GM23338 (cell line): Measurements from ENCODE around the gene CABCOCO1. TPM values are rescaled to one million over a fixed set of nuclear protein-coding genes. Genes with fewer than 3 reads are reported as not detected.

Experiments used
- ATAC-seq: fragments of 200-7000 bp; cut with Tn5 transposase; 3 replicates; pipeline ENCODE4 v1.9.1; 2020
- DNase-seq: peaks from one replicate; pipeline ENCODE4 v3.0.0-alpha.2; 2015; ENCODE audit warnings: low spot score
- H2AFZ ChIP-seq: fragments of 200-600 bp; sonication (generic); 2 replicates; pipeline ENCODE4 v1.8.0; 2016; ENCODE audit warnings: antibody characterized with exemption, mild to moderate bottlenecking, moderate library complexity
- H3F3A ChIP-seq: fragments of 200-600 bp; sonication (generic); replicated peaks from 2 replicates; pipeline ENCODE4 v1.8.0; 2017; ENCODE audit warnings: antibody characterized with exemption, mixed run types, low read depth
- H3K27ac ChIP-seq: fragments of 200-600 bp; sonication (generic); 2 replicates; pipeline ENCODE4 v1.6.1; 2016; ENCODE audit warnings: low read depth
- H3K27me3 ChIP-seq: fragments of 200-600 bp; sonication (generic); 2 replicates; pipeline ENCODE4 v1.8.0; 2016; ENCODE audit warnings: mild to moderate bottlenecking, mixed run types, moderate library complexity; ENCODE audit not compliant: insufficient read depth
- H3K36me3 ChIP-seq: fragments of 200-600 bp; sonication (generic); 2 replicates; pipeline ENCODE4 v1.8.0; 2016; ENCODE audit warnings: mild to moderate bottlenecking; ENCODE audit not compliant: insufficient read depth
- H3K4me1 ChIP-seq: fragments of 200-600 bp; sonication (generic); 2 replicates; pipeline ENCODE4 v1.8.0; 2016; ENCODE audit warnings: mild to moderate bottlenecking, moderate library complexity; ENCODE audit not compliant: insufficient read depth
- H3K4me2 ChIP-seq: fragments of 200-600 bp; sonication (generic); 2 replicates; pipeline ENCODE4 v1.7.1; 2017; ENCODE audit warnings: mixed run types
- H3K4me3 ChIP-seq: fragments of 200-600 bp; sonication (generic); 2 replicates; pipeline ENCODE4 v1.6.1; 2016; ENCODE audit warnings: mixed run types
- H3K79me2 ChIP-seq: fragments of 200-600 bp; sonication (generic); replicated peaks from 2 replicates; pipeline ENCODE4 v1.8.0; 2017; ENCODE audit warnings: mild to moderate bottlenecking; ENCODE audit not compliant: insufficient read depth
- H3K9me2 ChIP-seq: fragments of 200-600 bp; sonication (generic); 2 replicates; pipeline ENCODE4 v1.8.0; 2017; ENCODE audit not compliant: insufficient read depth
- H4K20me1 ChIP-seq: fragments of 200-600 bp; sonication (generic); replicated peaks from 2 replicates; pipeline ENCODE4 v1.8.0; 2017; ENCODE audit warnings: mild to moderate bottlenecking; ENCODE audit not compliant: insufficient read depth
- H3K27ac Mint-ChIP-seq: 2 replicates; pipeline ENCODE4 v1.8.0; 2020; ENCODE audit warnings: inconsistent platforms, mild to moderate bottlenecking, moderate library complexity, mixed read lengths
- H3K27me3 Mint-ChIP-seq: 3 replicates; pipeline ENCODE4 v1.8.0; 2022; ENCODE audit warnings: low read depth, mild to moderate bottlenecking, moderate library complexity, mixed read lengths, inconsistent platforms; ENCODE audit not compliant: insufficient read depth, poor library complexity
- H3K36me3 Mint-ChIP-seq: 3 replicates; pipeline ENCODE4 v1.8.0; 2021; ENCODE audit warnings: low read depth, mild to moderate bottlenecking, inconsistent platforms, moderate library complexity, mixed read lengths
- H3K4me1 Mint-ChIP-seq: 3 replicates; pipeline ENCODE4 v1.8.0; 2020; ENCODE audit warnings: mild to moderate bottlenecking, inconsistent platforms, mixed read lengths
- H3K4me3 Mint-ChIP-seq: 3 replicates; pipeline ENCODE4 v1.8.0; 2021; ENCODE audit warnings: moderate library complexity, mild to moderate bottlenecking, inconsistent platforms, mixed read lengths
- H3K9me3 Mint-ChIP-seq: 3 replicates; pipeline ENCODE4 v1.8.0; 2020; ENCODE audit warnings: moderate library complexity, mild to moderate bottlenecking, inconsistent platforms, mixed read lengths
- JUNB ChIP-seq: IDR thresholded peaks from one replicate; pipeline ENCODE4 v1.6.1; 2016; ENCODE audit warnings: antibody characterized with exemption; ENCODE audit not compliant: unreplicated experiment
- POLR2AphosphoS5 ChIP-seq: IDR thresholded peaks from 2 replicates; pipeline ENCODE4 v1.6.1; 2016; ENCODE audit warnings: antibody characterized with exemption, low read depth
- REST ChIP-seq: IDR thresholded peaks from one replicate; pipeline ENCODE4 v1.6.1; 2018; ENCODE audit warnings: antibody characterized with exemption; ENCODE audit not compliant: unreplicated experiment
- polyA plus RNA-seq: library from polyadenylated mRNA; unstranded; fragments of >200 nt; fragmentation: Nextera tagmentation; extraction: Ambion mirVana; gene quantifications from 2 replicates; pipeline ENCODE4 v1.2.1, GENCODE V29; 2016
- total RNA-seq: library from RNA; depleted of rRNA; stranded (reverse); fragments of >200 nt; shearing (Covaris generic); gene quantifications from 2 replicates; pipeline ENCODE4 v1.2.3, GENCODE V29; 2014
- TF ChIP-seq, protein P1 (sequence below), 2 experiments: fragments of 200-600 bp in 1 of 2; sonication (generic) in 1 of 2; conservative IDR thresholded peaks; 2 replicates each; pipeline versions ENCODE4 v1.5.1 to v1.6.1; 2016 to 2017; ENCODE audit warnings: antibody characterized with exemption in 2 of 2, low read depth in 2 of 2, mild to moderate bottlenecking in 2 of 2, moderate library complexity in 1 of 2

CABCOCO1 gene
- total and polyA plus RNA-seq, 2 experiments from 2014 or later: not detected

- Mint-ChIP-seq H3K27me3 (no peaks in the 10 kb centered on the region), H3K4me3 (no peak overlapping the region), H3K27ac (no peak overlapping the region), H3K9me3 (no peaks in the 10 kb centered on the region), H3K4me1 (peaks cover 23% of the 10 kb centered on the region), H3K36me3 (no peaks in the 10 kb centered on the region)
- Histone ChIP-seq H4K20me1 (no peaks in the 10 kb centered on the region), H3K4me1 (peaks cover 19% of the 10 kb centered on the region), H3F3A (no peaks in the 10 kb centered on the region), H3K9me2 (no peaks in the 10 kb centered on the region), H3K79me2 (no peaks in the 10 kb centered on the region), H3K27me3 (no peaks in the 10 kb centered on the region), H3K36me3 (no peaks in the 10 kb centered on the region), H3K4me3 (no peak overlapping the region), H2AFZ (0 out of 2 replicates have a peak overlapping the region, but pooled peaks have one; percentile 48), H3K4me2 (no peak overlapping the region), H3K27ac (no peak overlapping the region)
- ATAC-seq (no peak), DNase-seq (no peak)
- TF ChIP-seq REST: no peak
- TF ChIP-seq, protein P1, sequence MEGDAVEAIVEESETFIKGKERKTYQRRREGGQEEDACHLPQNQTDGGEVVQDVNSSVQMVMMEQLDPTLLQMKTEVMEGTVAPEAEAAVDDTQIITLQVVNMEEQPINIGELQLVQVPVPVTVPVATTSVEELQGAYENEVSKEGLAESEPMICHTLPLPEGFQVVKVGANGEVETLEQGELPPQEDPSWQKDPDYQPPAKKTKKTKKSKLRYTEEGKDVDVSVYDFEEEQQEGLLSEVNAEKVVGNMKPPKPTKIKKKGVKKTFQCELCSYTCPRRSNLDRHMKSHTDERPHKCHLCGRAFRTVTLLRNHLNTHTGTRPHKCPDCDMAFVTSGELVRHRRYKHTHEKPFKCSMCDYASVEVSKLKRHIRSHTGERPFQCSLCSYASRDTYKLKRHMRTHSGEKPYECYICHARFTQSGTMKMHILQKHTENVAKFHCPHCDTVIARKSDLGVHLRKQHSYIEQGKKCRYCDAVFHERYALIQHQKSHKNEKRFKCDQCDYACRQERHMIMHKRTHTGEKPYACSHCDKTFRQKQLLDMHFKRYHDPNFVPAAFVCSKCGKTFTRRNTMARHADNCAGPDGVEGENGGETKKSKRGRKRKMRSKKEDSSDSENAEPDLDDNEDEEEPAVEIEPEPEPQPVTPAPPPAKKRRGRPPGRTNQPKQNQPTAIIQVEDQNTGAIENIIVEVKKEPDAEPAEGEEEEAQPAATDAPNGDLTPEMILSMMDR (conservative IDR thresholded peaks at IDR 0.05; ENCODE audit: low read depth in 2 of 2): no peak
Observed at GRCh38 chr10:61759751-61760150, 97.0 kb downstream of the CABCOCO1 start.

- H4K20me1 ChIP-seq: no peaks in the 10 kb centered on the region
- no peak overlapping the region for H3K4me2 ChIP-seq
- H3K4me3 Mint-ChIP-seq: no peak overlapping the region
- ATAC-seq (no peak), DNase-seq (no peak)
- H3K27ac ChIP-seq: no peak overlapping the region
- H3K4me1 Mint-ChIP-seq: peaks cover 18% of the 10 kb centered on the region
- H3K9me2 ChIP-seq: no peaks in the 10 kb centered on the region
- no peaks in the 10 kb centered on the region for H3K36me3 ChIP-seq
- no peaks in the 10 kb centered on the region for H3K9me3 Mint-ChIP-seq
- H3K27ac Mint-ChIP-seq: no peak overlapping the region
- no peaks in the 10 kb centered on the region for H3K27me3 Mint-ChIP-seq
- TF ChIP-seq JUNB (no peak), POLR2AphosphoS5 (no peak)
- H3K4me3 ChIP-seq: no peak overlapping the region
- H2AFZ ChIP-seq: no peak overlapping the region
- no peaks in the 10 kb centered on the region for H3F3A ChIP-seq
- no peaks in the 10 kb centered on the region for H3K27me3 ChIP-seq
- no peaks in the 10 kb centered on the region for H3K36me3 Mint-ChIP-seq
- H3K4me1 ChIP-seq: peaks cover 10% of the 10 kb centered on the region; the same call in 1 of the 2 replicates
- no peaks in the 10 kb centered on the region for H3K79me2 ChIP-seq
Observed at GRCh38 chr10:61760943-61761824, 98.5 kb downstream of the CABCOCO1 start.
